IPS-20b (cell line): ENCODE data around the gene TCF4.

Experiments used
- H3K27ac ChIP-seq: one replicate; pipeline ENCODE4 v1.5.1; 2013; ENCODE audit warnings: low read length
- H3K27me3 ChIP-seq: 2 replicates; pipeline ENCODE4 v1.6.1; 2013; ENCODE audit warnings: mild to moderate bottlenecking, low read length, inconsistent platforms; ENCODE audit not compliant: insufficient read depth
- H3K36me3 ChIP-seq: 2 replicates; pipeline ENCODE4 v1.6.1; 2013; ENCODE audit warnings: low read depth, mild to moderate bottlenecking, inconsistent platforms, low read length, moderate library complexity; ENCODE audit not compliant: insufficient read depth
- H3K4me1 ChIP-seq: 2 replicates; pipeline ENCODE4 v1.6.1; 2013; ENCODE audit warnings: mild to moderate bottlenecking, control low read depth, inconsistent platforms, low read length, moderate library complexity; ENCODE audit not compliant: insufficient read depth
- H3K4me3 ChIP-seq: 2 replicates; pipeline ENCODE4 v1.5.1; 2013; ENCODE audit warnings: mild to moderate bottlenecking, low read length, inconsistent platforms
- H3K9ac ChIP-seq: 2 replicates; pipeline ENCODE4 v1.6.1; 2013; ENCODE audit warnings: low read depth, mild to moderate bottlenecking, inconsistent platforms, low read length, moderate library complexity
- H3K9me3 ChIP-seq: 2 replicates; pipeline ENCODE4 v1.6.1; 2013; ENCODE audit warnings: mild to moderate bottlenecking, low read depth, low read length, inconsistent platforms; ENCODE audit not compliant: insufficient read depth

TCF4 gene

GRCh38 chr18:55513161-55513560 is 74.8 kb downstream of the TCF4 start:
- no peak overlapping the region for H3K27ac ChIP-seq
- H3K4me1 ChIP-seq = peaks cover 36% of the 10 kb centered on the region
- no peak overlapping the region for H3K4me3 ChIP-seq
- no peaks in the 10 kb centered on the region for H3K36me3 ChIP-seq
- H3K9ac ChIP-seq = no peak overlapping the region
- H3K9me3 ChIP-seq = no peaks in the 10 kb centered on the region
- H3K27me3 ChIP-seq = no peaks in the 10 kb centered on the region

GRCh38 chr18:55511277-55511676 is 76.7 kb downstream of the TCF4 start:
- Histone ChIP-seq H3K27ac (no peak overlapping the region), H3K9ac (peak overlapping the region; percentile 18; the same call in 1 of the 2 replicates), H3K4me1 (peaks cover 36% of the 10 kb centered on the region), H3K4me3 (no peak overlapping the region), H3K27me3 (no peaks in the 10 kb centered on the region), H3K9me3 (no peaks in the 10 kb centered on the region), H3K36me3 (no peaks in the 10 kb centered on the region)

- Histone ChIP-seq H3K9ac (peak overlapping the region; percentile 18; the same call in 1 of the 2 replicates), H3K4me3 (no peak overlapping the region), H3K4me1 (peaks cover 36% of the 10 kb centered on the region), H3K36me3 (no peaks in the 10 kb centered on the region), H3K27ac (peak overlapping the region; percentile 16), H3K27me3 (no peaks in the 10 kb centered on the region), H3K9me3 (no peaks in the 10 kb centered on the region)
Measured at GRCh38 chr18:55510809-55511208, 77.2 kb downstream of the TCF4 start.

- Histone ChIP-seq H3K27me3 (no peaks in the 10 kb centered on the region), H3K36me3 (no peaks in the 10 kb centered on the region), H3K9me3 (no peaks in the 10 kb centered on the region), H3K4me3 (no peak overlapping the region; the same call in 1 of the 2 replicates), H3K9ac (peak overlapping the region; percentile 33; the same call in 1 of the 2 replicates), H3K27ac (no peak overlapping the region), H3K4me1 (peaks cover 36% of the 10 kb centered on the region)
Measured at GRCh38 chr18:55509631-55510324, 78.2 kb downstream of the TCF4 start.

GRCh38 chr18:55508651-55509050 is 79.3 kb downstream of the TCF4 start:
- H3K9ac ChIP-seq = no peak overlapping the region
- H3K27me3 ChIP-seq = no peaks in the 10 kb centered on the region
- H3K9me3 ChIP-seq = no peaks in the 10 kb centered on the region
- no peaks in the 10 kb centered on the region for H3K36me3 ChIP-seq
- peaks cover 30% of the 10 kb centered on the region for H3K4me1 ChIP-seq
- no peak overlapping the region for H3K27ac ChIP-seq
- no peak overlapping the region for H3K4me3 ChIP-seq

GRCh38 chr18:55506074-55506473 is 81.9 kb downstream of the TCF4 start:
- H3K27me3 ChIP-seq = no peaks in the 10 kb centered on the region
- H3K9ac ChIP-seq = no peak overlapping the region
- no peak overlapping the region for H3K27ac ChIP-seq
- H3K4me3 ChIP-seq = no peak overlapping the region
- H3K9me3 ChIP-seq = no peaks in the 10 kb centered on the region
- H3K4me1 ChIP-seq = peaks cover 45% of the 10 kb centered on the region
- no peaks in the 10 kb centered on the region for H3K36me3 ChIP-seq

- H3K9me3 ChIP-seq = no peaks in the 10 kb centered on the region
- no peak overlapping the region for H3K9ac ChIP-seq
- no peak overlapping the region for H3K4me3 ChIP-seq
- no peak overlapping the region for H3K27ac ChIP-seq
- no peaks in the 10 kb centered on the region for H3K27me3 ChIP-seq
- no peaks in the 10 kb centered on the region for H3K36me3 ChIP-seq
- H3K4me1 ChIP-seq = peaks cover 44% of the 10 kb centered on the region
Measured at GRCh38 chr18:55504808-55505207, 83.2 kb downstream of the TCF4 start.

GRCh38 chr18:55503167-55503820 is 84.7 kb downstream of the TCF4 start:
- peak overlapping the region; percentile 30 for H3K27ac ChIP-seq

GRCh38 chr18:55501982-55502710 is 85.8 kb downstream of the TCF4 start:
- Histone ChIP-seq H3K9ac (peak overlapping the region; percentile 49; the same call in 1 of the 2 replicates), H3K9me3 (no peaks in the 10 kb centered on the region), H3K27me3 (no peaks in the 10 kb centered on the region), H3K4me1 (peaks cover 43% of the 10 kb centered on the region), H3K4me3 (peak overlapping the region; percentile 7; the same call in 1 of the 2 replicates), H3K27ac (no peak overlapping the region), H3K36me3 (no peaks in the 10 kb centered on the region)

More at GRCh38 chr18:55503167-55503820, 84.7 kb downstream of the TCF4 start:
- H3K9ac ChIP-seq = no peak overlapping the region
- H3K4me3 ChIP-seq = no peak overlapping the region
- no peaks in the 10 kb centered on the region for H3K27me3 ChIP-seq
- H3K9me3 ChIP-seq = no peaks in the 10 kb centered on the region
- H3K4me1 ChIP-seq = peaks cover 43% of the 10 kb centered on the region
- no peaks in the 10 kb centered on the region for H3K36me3 ChIP-seq

GRCh38 chr18:55501579-55501978 is 86.4 kb downstream of the TCF4 start:
- peaks cover 43% of the 10 kb centered on the region for H3K4me1 ChIP-seq
- peak overlapping the region; percentile 49; the same call in 1 of the 2 replicates for H3K9ac ChIP-seq
- no peaks in the 10 kb centered on the region for H3K36me3 ChIP-seq
- no peak overlapping the region for H3K27ac ChIP-seq
- H3K27me3 ChIP-seq = no peaks in the 10 kb centered on the region
- H3K4me3 ChIP-seq = peak overlapping the region; percentile 7; the same call in 1 of the 2 replicates
- H3K9me3 ChIP-seq = no peaks in the 10 kb centered on the region

- no peaks in the 10 kb centered on the region for H3K36me3 ChIP-seq
- H3K9ac ChIP-seq = no peak overlapping the region
- H3K4me3 ChIP-seq = no peak overlapping the region; the same call in 1 of the 2 replicates
- no peak overlapping the region for H3K27ac ChIP-seq
- no peaks in the 10 kb centered on the region for H3K27me3 ChIP-seq
- H3K9me3 ChIP-seq = no peaks in the 10 kb centered on the region
- H3K4me1 ChIP-seq = peaks cover 48% of the 10 kb centered on the region
Measured at GRCh38 chr18:55500316-55501086, 87.5 kb downstream of the TCF4 start.
